HG03139 (cell line): ENCODE results near the gene DLGAP1.

Source experiments
- ATAC-seq: cut with Tn5 transposase; IDR thresholded peaks from one replicate; pipeline ENCODE4 v1.9.1; 2021; ENCODE audit not compliant: unreplicated experiment

The DLGAP1 gene

GRCh38 chr18:4245456-4245855 is 209.7 kb downstream of the DLGAP1 start:
- ATAC-seq, result no peak

- no peak for ATAC-seq
These were observed 212.5 kb downstream of the DLGAP1 start for GRCh38 chr18:4242431-4243161.

GRCh38 chr18:4241090-4241617 is 214.0 kb downstream of the DLGAP1 start:
- ATAC-seq, result no peak

- no peak for ATAC-seq
These were observed 216.1 kb downstream of the DLGAP1 start for GRCh38 chr18:4238966-4239365.

GRCh38 chr18:4237664-4238041 is 217.5 kb downstream of the DLGAP1 start:
- ATAC-seq, result no peak

- no peak for ATAC-seq
These were observed 218.0 kb downstream of the DLGAP1 start for GRCh38 chr18:4236940-4237663.

GRCh38 chr18:4233468-4233867 is 221.6 kb downstream of the DLGAP1 start:
- ATAC-seq, result no peak

- ATAC-seq, result no peak
These were observed 222.5 kb downstream of the DLGAP1 start for GRCh38 chr18:4232656-4233055.

GRCh38 chr18:4231260-4231659 is 223.8 kb downstream of the DLGAP1 start:
- no peak for ATAC-seq

- ATAC-seq, result no peak
These were observed 224.5 kb downstream of the DLGAP1 start for GRCh38 chr18:4230450-4231168.

- ATAC-seq, result no peak
These were observed 230.9 kb downstream of the DLGAP1 start for GRCh38 chr18:4224031-4224704.

GRCh38 chr18:4211111-4211837 is 243.8 kb downstream of the DLGAP1 start:
- ATAC-seq, result no peak

- no peak for ATAC-seq
These were observed 246.7 kb downstream of the DLGAP1 start for GRCh38 chr18:4208366-4208765.

GRCh38 chr18:4207383-4207985 is 247.6 kb downstream of the DLGAP1 start:
- ATAC-seq, result no peak

- no peak for ATAC-seq
These were observed 250.7 kb downstream of the DLGAP1 start for GRCh38 chr18:4204438-4204720.

GRCh38 chr18:4203568-4204437 is 251.3 kb downstream of the DLGAP1 start:
- ATAC-seq, result no peak

GRCh38 chr18:4200399-4200798 is 254.7 kb downstream of the DLGAP1 start:
- no peak for ATAC-seq

- ATAC-seq, result no peak
These were observed 256.2 kb downstream of the DLGAP1 start for GRCh38 chr18:4198956-4199355.

GRCh38 chr18:4196351-4196750 is 258.8 kb downstream of the DLGAP1 start:
- no peak for ATAC-seq
